ENCODE results near the gene PDE1A. TPM values are rescaled to one million over a fixed set of nuclear protein-coding genes. Genes with fewer than 3 reads are reported as not detected.

Gene PDE1A
- total and polyA plus RNA-seq, 2 of the 4 experiments (the other 2 are of a cell fraction), result 0.24 to 0.90 TPM

DNA sequence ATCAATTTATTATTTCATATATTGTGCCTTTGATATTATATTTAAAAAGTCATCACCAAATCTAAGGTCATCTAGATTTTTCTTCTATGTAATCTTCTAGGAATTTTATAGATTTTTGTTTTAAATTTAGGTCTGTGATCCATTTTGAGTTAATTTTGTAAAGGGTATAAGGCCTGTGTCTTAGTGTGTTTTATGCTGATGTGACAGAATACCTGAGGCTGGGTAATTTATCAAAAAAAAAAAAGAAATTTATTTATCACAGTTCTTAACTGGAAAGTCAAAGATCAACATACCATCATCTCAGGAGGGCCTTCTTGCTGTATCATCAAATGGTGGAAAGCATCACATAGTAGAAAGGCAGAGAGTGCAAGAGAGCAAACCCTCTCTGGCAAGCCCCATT lies 216.2 kb downstream of the PDE1A start:
- ChIA-PET POLR2A (ENCODE audit: unreplicated experiment) (no interaction called here), CTCF (no interaction called here)
- intact Hi-C loops (cut with micrococcal nuclease) (no loop called here), in situ Hi-C loops (cut with MboI; ENCODE audit: low sequenced_read_pairs) (no loop called here), dilution Hi-C loops (cut with HindIII; ENCODE audit: low sequenced_read_pairs, unreplicated experiment) (no loop called here)
- Histone ChIP-seq H3K18ac (ENCODE audit: low read depth, low read length) (no peak overlapping the region), H3K4me2 (ENCODE audit: low read depth, low read length) (no peak overlapping the region), H3K79me1 (ENCODE audit: low read depth in 1 of 2, low read length in 2 of 2) (no peaks in the 10 kb centered on the region), H3K27ac (ENCODE audit: insufficient read depth, low read length) (no peak overlapping the region), H4K91ac (ENCODE audit: insufficient read depth, low read depth, low read length) (no peak overlapping the region), H3K27me3 (ENCODE audit: control insufficient read depth, insufficient read depth, low read length) (no peaks in the 10 kb centered on the region), H4K8ac (ENCODE audit: low read depth in 2 of 2, low read length in 2 of 2) (no peak overlapping the region), H3K56ac (ENCODE audit: extremely low read depth, insufficient read depth, low read length) (no peak overlapping the region), H2AK9ac (replicated peaks; ENCODE audit: low read depth, low read length, poor library complexity) (no peak overlapping the region), H2AFZ (replicated peaks; ENCODE audit: low read length, poor library complexity) (no peak overlapping the region), H3K9ac (ENCODE audit: low read depth, low read length) (no peak overlapping the region), H3K4me1 (ENCODE audit: control insufficient read depth, insufficient read depth, low read length) (no peaks in the 10 kb centered on the region), H4K20me1 (ENCODE audit: insufficient read depth, low read length) (no peaks in the 10 kb centered on the region), H2BK20ac (ENCODE audit: low read depth, low read length) (no peak overlapping the region), H3K23ac (ENCODE audit: low read depth, low read length) (no peak overlapping the region), H4K5ac (ENCODE audit: low read depth, low read length) (no peak overlapping the region), H2BK15ac (ENCODE audit: low read depth, low read length) (no peak overlapping the region), H3K9me3 (ENCODE audit: control insufficient read depth, insufficient read depth, low read length) (no peaks in the 10 kb centered on the region), H3K36me3 (ENCODE audit: control insufficient read depth, insufficient read depth, low read length) (no peaks in the 10 kb centered on the region), H2AK5ac (ENCODE audit: low read depth, low read length) (no peak overlapping the region), H3K4ac (ENCODE audit: low read depth, low read length) (no peak overlapping the region), H2BK120ac (ENCODE audit: low read depth, low read length) (no peak overlapping the region), H3K14ac (replicated peaks; ENCODE audit: low read depth, low read length) (no peak overlapping the region), H3K4me3 (ENCODE audit: insufficient read depth, low read depth, low read length) (no peak overlapping the region), H2BK5ac (ENCODE audit: low read depth, low read length, poor library complexity, severe bottlenecking) (no peak overlapping the region), H3K9me1 (ENCODE audit: insufficient read depth, low read length) (no peaks in the 10 kb centered on the region)
- BruUV-seq (replicated peaks), result no TSS peak
- ATAC-seq (ENCODE audit: low read depth) (no peak), DNase-seq (no peak)
- no peak for TF ChIP-seq MAZ (IDR thresholded peaks at IDR 0.05; ENCODE audit: borderline replicate concordance, low read depth, low read length)
- no peak for TF ChIP-seq NFE2L2 (IDR thresholded peaks at IDR 0.05; ENCODE audit: low read depth, low read length)
- TF ChIP-seq MAFK (IDR thresholded peaks at IDR 0.05; ENCODE audit: low read depth, low read length), result peak; percentile 89
- no peak for TF ChIP-seq CEBPB (IDR thresholded peaks at IDR 0.05; ENCODE audit: low read depth, low read length)
- no peak for TF ChIP-seq POLR2A (IDR thresholded peaks at IDR 0.05; ENCODE audit: low read depth, low read length)
- TF ChIP-seq BHLHE40 (IDR thresholded peaks at IDR 0.05; ENCODE audit: low read depth, low read length), result no peak
- TF ChIP-seq, protein P1, sequence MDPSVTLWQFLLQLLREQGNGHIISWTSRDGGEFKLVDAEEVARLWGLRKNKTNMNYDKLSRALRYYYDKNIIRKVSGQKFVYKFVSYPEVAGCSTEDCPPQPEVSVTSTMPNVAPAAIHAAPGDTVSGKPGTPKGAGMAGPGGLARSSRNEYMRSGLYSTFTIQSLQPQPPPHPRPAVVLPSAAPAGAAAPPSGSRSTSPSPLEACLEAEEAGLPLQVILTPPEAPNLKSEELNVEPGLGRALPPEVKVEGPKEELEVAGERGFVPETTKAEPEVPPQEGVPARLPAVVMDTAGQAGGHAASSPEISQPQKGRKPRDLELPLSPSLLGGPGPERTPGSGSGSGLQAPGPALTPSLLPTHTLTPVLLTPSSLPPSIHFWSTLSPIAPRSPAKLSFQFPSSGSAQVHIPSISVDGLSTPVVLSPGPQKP (IDR thresholded peaks at IDR 0.05; ENCODE audit: borderline replicate concordance, low read depth, low read length), result no peak
